ENCODE measurements around the gene LYST.
A peak's percentile ranks its signal among the peaks of the same experiment; 100 is the strongest.

LYST gene

DNA sequence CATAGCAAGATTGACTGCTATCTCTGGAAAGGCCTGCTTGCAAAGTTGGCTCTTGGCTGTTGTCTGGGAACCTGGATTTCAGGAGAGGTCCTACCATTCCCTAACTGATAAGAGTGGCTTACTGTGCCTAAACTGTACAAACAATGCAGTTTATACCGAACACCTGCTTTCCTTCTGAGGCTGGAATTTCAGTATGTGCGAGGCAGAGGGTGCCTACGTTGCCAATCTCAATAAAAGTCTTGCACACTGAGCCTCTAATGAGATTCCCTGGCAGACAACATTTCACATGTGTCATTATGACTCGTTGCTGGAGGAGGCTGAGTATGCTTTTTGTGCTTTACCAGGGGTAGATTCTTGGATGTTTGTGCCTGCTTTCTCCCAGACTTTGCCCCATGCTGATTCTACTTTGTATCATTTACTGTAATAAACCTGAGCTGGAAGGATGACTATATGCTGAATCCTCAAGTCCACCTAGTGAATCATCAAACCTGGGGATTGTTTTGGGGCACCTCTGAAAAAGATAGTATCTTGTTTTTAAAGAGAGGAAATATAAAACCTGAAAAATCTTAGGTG, 158.2 kb downstream of the LYST start:
- TF ChIP-seq POLR2A (IDR thresholded peaks at IDR 0.05; ENCODE audit: low read depth, low read length): no peak
- FAIRE-seq (peak; percentile 96), DNase-seq (ENCODE audit: insufficient read length, low spot score) (peak; percentile 18)

DNA sequence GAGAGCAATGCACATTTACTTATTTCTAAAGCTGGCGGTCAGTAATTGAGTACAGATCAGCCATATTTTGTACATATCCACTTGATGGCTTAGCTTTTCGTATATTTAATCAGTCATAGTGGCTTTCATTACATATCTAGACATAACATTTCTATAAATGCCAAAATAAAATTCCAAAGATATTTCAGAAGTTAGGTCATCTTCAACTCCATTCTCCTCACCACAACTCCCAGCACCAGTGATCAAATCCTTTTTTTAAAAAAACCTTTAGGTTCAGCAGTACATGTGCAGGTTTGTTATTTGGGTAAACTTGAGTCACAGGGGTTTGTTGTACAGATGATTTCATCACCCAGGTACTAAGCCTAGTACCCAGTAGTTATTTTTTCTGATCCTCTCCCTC, 163.2 kb downstream of the LYST start:
- FAIRE-seq (peak; percentile 50), DNase-seq (ENCODE audit: insufficient read length, low spot score) (peak; percentile 19)
- no peak for TF ChIP-seq POLR2A (IDR thresholded peaks at IDR 0.05; ENCODE audit: low read depth, low read length)

DNA sequence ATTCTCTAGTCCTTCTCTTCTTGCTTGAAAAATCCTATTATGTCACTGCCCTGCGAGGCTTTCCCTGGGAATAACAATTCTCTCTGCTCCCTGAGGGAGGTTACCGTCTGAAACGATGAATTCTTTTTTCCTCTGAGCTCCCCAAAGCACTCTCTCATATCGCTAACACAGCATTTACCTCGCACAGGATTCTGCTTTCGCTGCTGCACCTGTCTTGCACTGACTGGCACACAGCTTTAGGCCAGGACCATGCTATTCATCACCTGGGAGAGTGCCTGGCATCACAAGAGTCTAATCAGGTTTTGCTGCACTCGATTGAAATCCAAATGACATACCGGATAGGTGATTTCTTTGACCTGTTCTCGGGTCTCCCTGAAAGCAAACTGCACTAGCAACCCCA, 164.3 kb downstream of the LYST start:
- TF ChIP-seq POLR2A (IDR thresholded peaks at IDR 0.05; ENCODE audit: low read depth, low read length): no peak
- DNase-seq (ENCODE audit: insufficient read length, low spot score) (no peak), FAIRE-seq (no peak)

DNA sequence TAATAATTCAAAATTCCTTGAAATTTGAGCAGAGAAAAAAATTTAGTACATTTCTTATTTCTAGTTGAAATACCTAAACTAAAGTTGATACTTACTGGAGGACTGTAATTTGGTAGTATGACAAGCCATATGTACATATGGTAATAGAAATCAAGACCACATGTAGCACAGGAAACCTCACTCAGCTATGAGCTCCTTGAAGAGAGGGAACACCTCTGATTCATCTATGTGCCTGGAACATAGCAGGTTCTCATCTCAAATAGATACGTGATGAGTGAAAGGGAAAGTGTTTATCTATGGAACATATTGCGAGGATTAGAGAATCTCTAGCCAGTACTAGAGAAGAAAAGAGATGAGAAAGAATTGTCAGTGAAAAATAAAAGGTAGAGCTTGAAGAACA, 169.2 kb downstream of the LYST start:
- DNase-seq (ENCODE audit: insufficient read length, low spot score): no peak
- no peak for TF ChIP-seq POLR2A (IDR thresholded peaks at IDR 0.05; ENCODE audit: low read depth, low read length)
- no peak for FAIRE-seq

DNA sequence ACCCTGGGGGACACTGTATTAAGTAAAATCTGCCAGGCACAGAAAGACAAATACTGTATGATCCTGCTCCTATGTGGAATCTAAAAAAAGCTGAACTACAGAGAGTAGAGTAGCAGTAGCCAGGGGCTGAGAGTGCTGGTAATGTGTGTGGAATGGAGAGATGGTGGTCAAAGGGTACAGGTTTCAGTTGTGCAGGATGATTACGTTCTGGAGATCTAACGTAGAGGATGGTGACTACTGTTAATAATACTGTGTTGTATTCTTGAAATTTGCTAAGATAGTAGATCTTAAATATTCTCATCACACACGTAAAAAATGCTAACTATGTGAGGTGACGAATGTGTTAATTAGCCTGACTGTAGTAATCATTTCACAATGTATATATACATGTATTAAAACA, 177.3 kb downstream of the LYST start:
- TF ChIP-seq POLR2A (IDR thresholded peaks at IDR 0.05; ENCODE audit: low read depth, low read length): no peak

DNA sequence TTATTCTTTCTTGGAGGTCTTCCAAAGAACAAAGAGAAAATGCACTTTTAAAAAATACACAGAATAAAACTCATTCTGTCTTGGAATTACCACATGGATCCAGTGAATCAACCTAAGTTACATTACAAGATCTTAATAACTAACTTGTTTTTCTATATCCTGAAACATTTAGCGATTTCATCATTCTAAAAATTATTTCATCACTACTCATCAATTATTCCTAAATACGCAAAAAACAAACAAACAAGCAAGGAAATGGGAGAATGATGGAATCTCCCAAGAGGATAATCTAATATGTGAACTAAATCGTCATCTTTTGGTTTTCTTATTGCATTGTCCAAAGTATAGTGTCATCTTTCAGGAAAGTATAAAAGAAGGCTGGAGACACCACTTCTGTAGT, 178.6 kb downstream of the LYST start:
- no peak for DNase-seq (ENCODE audit: insufficient read length, low spot score)
- no peak for FAIRE-seq
- TF ChIP-seq POLR2A (IDR thresholded peaks at IDR 0.05; ENCODE audit: low read depth, low read length): no peak

More for the DNA sequence above, 177.3 kb downstream of the LYST start:
- FAIRE-seq (no peak), DNase-seq (ENCODE audit: insufficient read length, low spot score) (no peak)

DNA sequence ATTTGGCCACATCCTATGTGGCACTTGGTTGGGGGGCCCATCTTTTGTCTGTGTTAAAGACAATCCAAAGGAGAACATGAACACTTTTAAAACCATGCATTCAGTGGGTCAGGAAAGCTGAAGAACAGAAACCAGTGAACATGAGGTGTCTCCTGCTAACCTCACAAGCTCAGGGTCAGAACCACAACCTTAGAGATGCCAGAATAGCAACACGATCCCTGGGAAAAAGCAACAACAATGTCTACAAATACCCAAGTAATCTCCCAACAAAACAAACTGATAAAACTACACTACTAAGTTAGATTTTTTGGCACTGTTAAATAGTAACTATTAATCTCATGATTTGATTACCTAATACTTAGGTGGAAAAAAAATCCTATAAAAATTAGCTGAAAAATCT, 183.1 kb downstream of the LYST start:
- no peak for TF ChIP-seq POLR2A (IDR thresholded peaks at IDR 0.05; ENCODE audit: low read depth, low read length)
- no peak for DNase-seq (ENCODE audit: insufficient read length, low spot score)
- no peak for FAIRE-seq

DNA sequence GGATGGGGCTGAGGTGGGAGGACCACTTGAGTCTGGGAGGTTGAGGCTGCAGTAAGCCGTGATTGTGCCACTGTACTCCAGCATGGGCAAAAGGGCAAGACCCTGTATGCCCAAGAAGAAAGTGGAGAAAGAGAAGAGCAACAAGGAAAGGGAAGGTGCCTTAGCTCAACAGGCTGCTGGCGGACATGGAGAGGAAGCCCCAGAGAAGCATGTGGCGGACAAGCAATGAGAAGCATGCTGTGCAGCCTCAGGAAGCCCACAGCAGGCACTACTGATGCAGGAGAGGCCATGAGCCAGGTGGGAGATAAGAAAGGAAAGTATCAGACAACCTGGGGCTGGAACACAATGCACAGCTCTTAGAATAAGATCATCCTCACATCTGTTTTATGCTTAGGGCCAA, 184.5 kb downstream of the LYST start:
- TF ChIP-seq POLR2A (IDR thresholded peaks at IDR 0.05; ENCODE audit: low read depth, low read length): no peak
- no peak for FAIRE-seq

DNA sequence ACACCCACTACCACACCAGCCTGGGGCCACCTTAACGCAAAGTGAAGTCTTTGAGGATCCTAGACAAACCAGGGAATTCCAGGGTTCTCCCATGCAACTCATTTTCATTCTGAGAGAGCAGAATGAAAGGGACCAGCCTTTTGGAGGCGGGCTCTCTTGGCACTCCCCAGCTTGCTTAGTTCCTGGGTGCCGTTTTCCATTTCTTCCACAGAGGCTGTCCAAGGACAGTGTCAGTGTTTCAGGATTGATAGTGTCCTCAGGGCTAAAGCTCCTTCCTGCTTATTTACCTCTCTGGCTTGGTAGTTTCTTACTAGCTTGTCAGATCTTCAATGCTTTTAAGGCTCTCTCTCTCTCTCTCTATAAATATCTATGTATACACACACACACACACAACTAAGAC, 187.1 kb downstream of the LYST start:
- FAIRE-seq (no peak), DNase-seq (ENCODE audit: insufficient read length, low spot score) (no peak)
- no peak for TF ChIP-seq POLR2A (IDR thresholded peaks at IDR 0.05; ENCODE audit: low read depth, low read length)

More for the DNA sequence above, 184.5 kb downstream of the LYST start:
- DNase-seq (ENCODE audit: insufficient read length, low spot score): no peak

DNA sequence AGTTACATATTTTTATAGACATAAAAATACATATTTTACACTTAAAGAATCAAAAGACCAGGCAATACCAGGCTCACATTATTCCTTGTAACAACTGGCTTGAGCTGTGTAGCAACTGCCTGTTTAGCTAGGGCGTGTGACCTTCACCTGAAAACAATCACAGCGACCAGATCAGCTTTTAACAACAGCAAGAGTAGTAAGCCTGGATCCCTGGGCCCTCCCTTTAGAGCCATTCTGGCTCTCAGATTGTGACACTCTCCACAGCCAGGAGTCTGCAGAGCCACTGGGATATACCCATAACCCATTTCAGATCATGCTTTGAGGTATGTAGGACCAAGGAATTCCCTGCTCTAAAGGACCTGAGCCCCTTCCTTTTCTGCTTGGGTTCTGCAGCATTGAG, 187.7 kb downstream of the LYST start:
- FAIRE-seq (no peak), DNase-seq (ENCODE audit: insufficient read length, low spot score) (no peak)
- TF ChIP-seq POLR2A (IDR thresholded peaks at IDR 0.05; ENCODE audit: low read depth, low read length): no peak

DNA sequence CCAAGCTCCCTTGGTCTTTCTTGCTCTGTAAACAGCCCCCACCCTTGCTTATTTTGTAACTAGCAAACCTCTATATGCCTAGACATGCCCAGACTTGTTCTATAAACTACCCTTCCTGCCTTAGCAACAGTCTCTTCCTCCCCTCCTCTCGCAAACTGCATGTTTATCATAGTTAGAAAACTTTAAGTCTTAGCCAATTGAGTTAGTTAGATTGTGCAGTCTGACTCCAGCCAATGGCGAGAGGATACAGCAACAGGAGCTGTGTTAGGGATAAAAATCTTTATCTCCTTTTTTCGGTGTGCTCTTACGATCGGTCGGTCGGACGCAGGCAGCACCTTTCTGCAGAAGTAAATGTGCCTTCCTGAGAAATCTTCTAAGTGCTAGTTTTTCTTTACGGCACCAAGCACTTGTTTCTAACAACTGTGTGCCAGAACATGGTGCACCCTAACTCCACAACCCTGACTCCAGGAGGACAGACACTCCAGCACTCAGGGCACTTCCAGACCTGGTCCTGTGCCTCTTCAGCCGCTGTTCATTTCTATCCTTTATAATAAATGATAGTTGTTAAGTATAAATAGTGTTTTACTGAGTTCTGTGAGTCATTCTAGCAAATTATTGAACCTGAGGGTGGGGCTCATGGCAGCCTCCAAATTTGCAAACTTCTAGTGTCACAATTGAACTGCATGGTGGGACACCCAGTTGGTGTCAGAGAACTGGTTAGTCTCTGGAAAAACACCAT, 191.4 kb downstream of the LYST start:
- no peak for TF ChIP-seq POLR2A (IDR thresholded peaks at IDR 0.05; ENCODE audit: low read depth, low read length)
- DNase-seq (ENCODE audit: insufficient read length, low spot score): no peak
- FAIRE-seq: no peak

DNA sequence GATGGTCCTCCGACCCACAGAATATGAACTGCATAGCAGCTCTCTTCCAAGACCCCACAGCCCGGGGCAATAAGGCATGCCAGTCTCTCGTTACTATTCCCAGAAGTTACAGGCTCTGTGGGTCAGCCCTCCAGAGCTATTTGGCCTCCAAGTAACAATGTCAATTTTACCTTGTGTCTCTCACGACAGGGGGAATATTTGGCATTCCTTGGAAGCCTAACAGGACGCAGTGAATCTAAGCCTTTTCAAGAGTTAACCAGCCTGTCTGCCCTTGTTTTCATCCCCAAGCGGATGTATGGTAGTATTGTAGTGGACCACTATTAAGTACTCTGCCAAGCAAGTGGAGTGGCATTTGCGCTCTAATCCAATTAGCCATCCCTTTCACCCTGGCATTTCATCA, 192.7 kb downstream of the LYST start:
- FAIRE-seq: no peak

DNA sequence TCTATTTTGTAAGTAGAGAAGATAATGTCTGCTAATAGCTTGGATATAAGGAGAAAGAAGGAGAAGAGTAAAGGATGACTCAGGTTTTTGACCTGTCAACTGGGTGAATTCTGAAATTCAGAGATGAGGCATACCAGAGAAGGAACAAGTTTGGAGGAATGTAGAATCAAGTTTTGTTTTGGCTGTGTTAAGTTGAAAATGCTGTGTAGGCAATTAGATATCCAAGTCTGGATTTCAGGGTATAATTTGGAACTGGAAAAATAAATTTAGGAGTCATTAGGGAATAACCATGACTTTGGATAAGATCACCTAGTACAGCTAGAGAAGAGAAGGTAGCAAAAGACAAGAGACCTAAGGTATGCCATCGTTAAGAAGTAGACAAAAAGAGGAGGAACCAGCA, 194.7 kb downstream of the LYST start:
- FAIRE-seq (no peak), DNase-seq (ENCODE audit: insufficient read length, low spot score) (no peak)
- TF ChIP-seq POLR2A (IDR thresholded peaks at IDR 0.05; ENCODE audit: low read depth, low read length): no peak

More for the DNA sequence above, 192.7 kb downstream of the LYST start:
- DNase-seq (ENCODE audit: insufficient read length, low spot score): no peak
- no peak for TF ChIP-seq POLR2A (IDR thresholded peaks at IDR 0.05; ENCODE audit: low read depth, low read length)

DNA sequence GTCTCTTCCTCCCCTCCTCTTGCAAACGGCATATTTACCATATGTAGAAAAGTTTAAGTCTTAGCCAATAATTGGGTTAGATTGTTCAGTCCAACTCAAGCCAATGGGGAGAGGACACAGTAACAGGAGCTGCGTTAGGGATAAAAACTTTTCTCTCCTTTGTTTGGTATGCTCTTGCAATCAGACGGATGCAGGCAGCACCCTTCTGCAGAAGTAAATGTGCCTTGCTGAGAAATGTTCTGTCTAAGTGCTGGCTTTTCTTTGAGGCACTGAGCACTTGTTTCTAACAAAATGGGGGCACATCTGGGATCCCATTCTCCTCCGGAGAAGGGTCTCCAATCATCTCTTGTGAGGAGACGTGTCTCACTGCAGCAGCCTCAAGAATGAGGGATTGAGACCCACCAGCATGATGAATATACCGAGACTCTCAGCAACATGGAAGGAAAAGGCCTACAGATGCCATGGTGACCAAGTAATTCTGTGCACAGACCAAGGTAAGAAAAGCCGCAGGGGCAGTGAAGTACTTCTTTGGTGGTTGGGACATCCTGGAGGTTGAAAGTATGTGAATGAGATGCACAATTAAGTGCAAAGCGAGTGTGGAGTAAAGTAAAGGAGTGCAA, 196.4 kb downstream of the LYST start:
- no peak for FAIRE-seq
- TF ChIP-seq POLR2A (IDR thresholded peaks at IDR 0.05; ENCODE audit: low read depth, low read length): no peak

DNA sequence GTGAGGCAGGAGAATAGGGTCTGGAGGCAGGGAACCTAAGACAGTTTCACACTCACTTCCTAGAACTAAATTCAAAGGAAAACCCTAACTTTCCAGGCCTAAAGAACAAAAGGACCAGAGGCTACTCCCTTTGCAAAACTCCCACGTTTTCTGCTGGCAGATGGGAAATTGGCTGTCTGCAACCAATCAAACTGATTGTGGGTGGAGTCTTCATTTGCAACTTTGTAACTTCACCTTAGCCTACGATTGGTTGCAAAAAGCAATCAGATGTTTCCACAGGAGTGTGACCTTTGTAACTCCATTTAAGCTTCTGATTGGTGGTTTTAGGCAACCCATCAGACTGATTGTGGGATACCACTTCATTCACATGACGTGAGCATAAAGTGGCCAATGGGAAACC, 197.4 kb downstream of the LYST start:
- FAIRE-seq: no peak
- TF ChIP-seq POLR2A (IDR thresholded peaks at IDR 0.05; ENCODE audit: low read depth, low read length): no peak
- DNase-seq (ENCODE audit: insufficient read length, low spot score): no peak

More for the DNA sequence above, 196.4 kb downstream of the LYST start:
- DNase-seq (ENCODE audit: insufficient read length, low spot score): no peak

All from H54 (cell line).